ENCODE results near the gene PFKP.
"Not testable (repeated sequence)": the region's sequence is repeated elsewhere in the genome, so short reads cannot be mapped to it uniquely, and the experiment has no call there.

PFKP gene

DNA sequence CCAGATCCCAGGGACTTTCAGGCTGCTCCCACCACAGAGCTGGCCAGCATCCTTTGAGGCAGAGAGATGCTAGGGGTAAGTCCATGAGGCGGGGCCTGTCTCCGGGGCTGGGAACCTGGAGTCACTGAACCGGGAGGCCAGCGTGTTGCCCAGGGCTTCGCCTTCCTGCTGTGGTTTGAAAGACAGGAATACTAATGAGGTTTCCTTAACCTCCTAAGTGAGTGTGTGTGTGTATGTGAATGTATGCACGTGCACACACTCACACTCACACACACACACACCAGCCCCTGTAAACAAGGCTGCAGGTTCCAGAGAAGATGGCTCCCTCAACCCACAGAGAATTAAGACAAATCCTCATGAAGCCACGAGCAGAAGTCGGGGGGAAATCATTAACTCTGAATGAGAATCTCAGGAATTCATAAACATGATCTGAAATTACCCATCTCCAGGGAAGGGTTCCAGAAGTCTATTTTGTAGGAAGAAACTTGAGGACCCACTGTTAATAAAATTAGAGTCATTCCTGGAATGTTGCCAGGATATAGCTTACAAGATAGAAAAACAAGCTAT lies 20.3 kb upstream of the PFKP start:
- no peak for DNase-seq (ENCODE audit: low read depth in 1 of 2, low spot score in 1 of 2)

DNA sequence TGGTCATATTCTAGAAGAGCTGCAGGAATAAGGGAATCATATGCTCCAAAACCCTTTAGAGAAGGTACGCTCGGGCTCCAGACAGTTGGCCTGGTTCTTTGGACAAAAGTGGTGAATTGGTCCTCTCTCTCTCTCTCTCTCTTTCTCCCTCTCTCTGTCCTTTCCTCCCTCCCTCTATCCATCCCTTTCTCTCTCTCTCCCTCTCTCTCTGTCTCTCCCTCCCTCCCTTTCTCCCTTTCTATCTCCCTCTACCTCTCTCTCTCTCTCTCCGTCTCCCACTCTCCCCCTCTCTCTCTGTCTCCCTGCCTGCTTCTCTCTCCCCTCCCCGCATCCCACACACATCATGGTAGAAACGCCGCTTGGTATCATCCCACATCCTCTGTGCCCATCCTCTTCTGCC lies 19.8 kb upstream of the PFKP start:
- no peak for DNase-seq (ENCODE audit: low read depth in 1 of 2, low spot score in 1 of 2)

DNA sequence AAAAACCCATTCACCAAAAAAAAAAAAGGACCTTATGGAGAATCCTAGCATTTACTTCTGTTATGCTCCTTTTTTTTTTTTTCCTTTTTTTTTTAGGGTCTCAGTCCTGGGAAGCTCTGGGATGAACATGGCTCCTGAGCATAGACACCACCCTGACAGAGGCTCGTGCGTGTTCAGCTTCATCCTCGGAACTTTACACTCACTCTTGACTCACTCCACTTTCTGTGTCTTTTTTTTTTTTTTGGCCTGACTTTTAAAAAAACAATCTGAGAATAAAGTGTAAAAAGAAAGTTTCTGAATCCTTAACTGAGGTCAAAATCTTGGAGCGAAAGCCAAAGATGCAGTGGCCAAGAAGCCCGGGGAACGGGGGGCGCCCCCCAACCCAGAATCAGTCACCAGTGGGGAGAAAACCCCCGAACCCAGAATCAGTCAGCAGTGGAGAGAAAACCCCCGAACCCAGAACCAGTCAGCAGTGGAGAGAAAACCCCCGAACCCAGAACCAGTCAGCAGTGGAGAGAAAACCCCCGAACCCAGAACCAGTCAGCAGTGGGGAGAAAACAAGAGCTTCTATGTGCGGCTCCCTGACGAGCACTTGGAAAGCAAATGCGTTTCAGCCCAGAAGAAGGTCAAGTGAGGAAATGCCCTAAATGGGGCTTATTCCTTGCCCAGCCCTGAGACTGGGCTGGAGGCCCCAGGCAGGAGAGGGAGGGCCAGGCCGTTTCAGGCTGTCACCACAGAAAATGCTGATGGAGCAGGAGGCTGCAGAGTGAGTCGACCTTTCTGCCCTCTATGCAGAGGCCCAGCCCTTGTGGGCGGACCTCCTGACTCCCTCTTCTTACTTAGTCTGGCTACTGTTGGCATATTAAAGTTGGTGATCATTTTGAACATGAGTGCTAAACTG lies 19.0 kb upstream of the PFKP start:
- no peak for DNase-seq (ENCODE audit: low read depth in 1 of 2, low spot score in 1 of 2)

DNA sequence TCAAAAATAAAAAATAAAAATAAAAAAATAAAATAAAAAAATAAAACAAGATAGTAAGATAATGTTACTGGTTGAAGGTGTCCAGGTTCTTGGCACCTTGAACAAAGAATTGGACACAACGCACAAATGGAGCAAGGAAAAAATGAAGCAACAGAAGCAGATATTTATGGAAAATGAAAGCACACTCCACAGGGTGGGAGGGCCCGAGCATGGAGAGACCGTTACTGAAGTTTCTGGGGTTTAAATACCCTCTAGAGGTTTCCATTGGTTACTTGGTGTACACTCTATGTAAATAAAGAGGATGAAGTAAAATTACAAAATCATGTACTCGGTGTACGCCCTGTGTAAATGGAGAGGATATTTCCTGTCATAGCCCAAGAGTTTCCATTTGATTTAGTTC lies 15.7 kb upstream of the PFKP start:
- no peak for DNase-seq (ENCODE audit: low read depth in 1 of 2, low spot score in 1 of 2)

DNA sequence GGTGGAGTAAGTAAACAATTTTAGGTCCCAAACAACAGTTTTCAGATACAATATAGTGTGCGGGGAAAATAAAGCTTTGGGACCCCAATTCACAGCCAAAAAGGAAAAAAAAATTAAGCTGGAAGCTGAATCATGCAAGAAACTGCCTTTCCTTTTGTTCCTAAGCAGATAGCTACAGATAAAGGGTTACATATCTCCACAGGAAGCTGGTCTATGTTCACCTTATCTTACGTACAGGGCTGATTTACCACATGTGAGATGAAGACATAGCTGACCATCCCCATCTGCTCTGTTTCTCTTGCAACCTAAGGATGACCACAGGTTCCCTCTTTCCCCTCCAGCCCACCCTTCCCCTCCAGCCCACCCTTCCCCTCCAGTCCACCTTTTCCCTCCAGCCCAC lies 14.2 kb upstream of the PFKP start:
- DNase-seq (ENCODE audit: low read depth in 1 of 2, low spot score in 1 of 2) = no peak

DNA sequence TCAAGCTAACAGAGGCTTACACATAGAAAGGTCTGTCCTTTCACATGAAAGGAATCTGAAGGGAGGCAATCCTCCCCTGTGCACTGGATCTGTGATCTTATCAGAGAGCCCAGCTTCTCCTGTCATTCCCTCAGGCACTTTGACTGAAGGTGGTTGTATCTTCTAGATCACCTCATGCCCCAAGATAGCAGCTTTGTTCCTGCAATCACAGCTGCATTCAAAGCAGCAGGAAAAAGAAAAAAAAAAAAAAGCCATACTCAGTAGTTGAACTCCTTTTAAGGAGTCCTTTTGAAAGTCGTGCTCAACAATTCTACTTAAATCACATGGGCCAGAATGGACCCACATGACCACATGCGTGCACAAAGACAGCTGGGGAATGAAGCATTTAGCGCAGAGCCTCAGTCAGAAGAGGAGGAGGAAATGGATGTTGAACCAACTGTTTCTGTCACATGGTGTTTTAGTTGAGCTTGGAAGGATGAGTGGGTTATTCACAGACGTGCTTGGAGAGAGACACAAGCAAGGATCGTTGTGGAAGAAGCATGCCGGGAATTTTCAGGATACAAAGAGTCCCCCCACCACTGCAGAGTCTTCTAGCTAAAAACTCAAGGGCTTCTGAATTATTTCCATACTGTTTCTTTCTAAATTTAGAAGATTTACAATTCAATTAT lies 13.0 kb upstream of the PFKP start:
- DNase-seq (ENCODE audit: low read depth in 1 of 2, low spot score in 1 of 2) = no peak

DNA sequence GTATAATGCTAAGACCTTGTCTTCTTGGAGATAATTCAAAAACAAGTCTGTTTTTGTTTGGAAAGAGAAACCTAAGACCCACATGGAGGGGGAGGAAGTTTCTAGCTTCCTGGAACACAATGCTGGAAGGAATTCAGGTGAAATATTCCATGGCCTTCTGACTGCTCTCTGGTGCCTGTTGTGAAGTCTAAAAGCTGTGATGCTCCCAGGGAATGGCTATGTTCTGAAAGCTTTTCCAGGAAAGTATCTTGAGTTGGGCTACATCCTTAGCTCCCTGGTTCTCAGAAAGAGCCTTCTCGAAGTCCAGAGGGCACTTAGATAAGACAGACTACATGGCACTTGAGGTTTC lies 12.5 kb upstream of the PFKP start:
- no peak for DNase-seq (ENCODE audit: low read depth in 1 of 2, low spot score in 1 of 2)

DNA sequence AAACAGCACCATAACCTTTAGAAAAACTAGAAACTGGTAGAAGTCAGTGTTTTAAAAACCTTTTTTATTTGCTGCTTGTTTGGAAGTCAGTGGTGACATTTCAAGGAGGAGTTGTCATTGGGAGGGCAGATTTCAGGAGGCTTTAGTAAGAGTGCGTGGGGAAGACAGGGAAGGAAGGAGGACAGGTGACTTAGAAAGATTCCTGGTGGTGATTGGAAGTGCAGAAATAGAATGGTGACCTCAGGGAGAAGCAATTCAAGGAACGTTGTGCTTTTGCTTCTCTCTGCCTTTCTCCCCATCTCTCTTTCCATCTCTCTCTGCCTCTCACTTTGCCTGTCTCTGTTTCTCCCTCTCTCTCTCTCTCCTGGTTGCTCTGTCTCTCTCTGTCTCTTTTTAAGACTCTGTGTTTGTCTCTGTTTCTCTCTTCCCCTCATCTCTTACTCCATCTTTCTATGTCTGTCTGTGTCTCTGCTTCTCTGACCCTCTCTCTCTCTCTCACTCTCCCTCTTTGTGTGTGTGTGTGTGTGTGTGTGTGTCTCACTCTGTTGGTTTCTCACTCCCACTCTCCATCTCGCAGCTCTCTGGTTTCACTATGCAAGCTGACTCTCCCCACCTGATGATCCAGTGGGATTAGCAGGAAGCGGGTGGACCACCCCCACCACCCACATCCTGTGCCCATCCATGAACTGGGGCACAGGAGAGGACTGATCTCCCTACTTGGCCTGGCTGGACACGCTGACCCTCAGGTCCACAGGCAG lies 10.9 kb upstream of the PFKP start:
- no peak for DNase-seq (ENCODE audit: low read depth in 1 of 2, low spot score in 1 of 2)

DNA sequence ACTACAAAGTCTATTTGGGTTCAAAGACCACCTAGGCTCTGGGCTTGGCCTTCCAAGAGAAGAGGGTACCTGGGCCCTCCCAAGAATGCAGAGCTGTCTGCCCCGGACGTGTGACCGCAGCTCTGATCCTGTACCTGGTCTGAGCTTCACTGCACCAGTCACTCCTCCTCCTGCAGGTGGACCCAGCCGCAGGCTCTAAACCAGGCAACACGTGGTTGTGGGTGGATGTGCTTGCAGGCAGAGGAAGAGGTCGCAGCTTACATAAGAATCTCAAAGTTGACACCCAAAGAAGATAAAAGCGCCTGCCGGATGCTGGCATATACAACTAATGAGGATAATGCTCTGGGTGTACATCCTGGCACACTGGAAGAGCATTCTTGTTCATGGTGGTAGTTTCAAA lies 9.4 kb upstream of the PFKP start:
- no peak for DNase-seq (ENCODE audit: low read depth in 1 of 2, low spot score in 1 of 2)

DNA sequence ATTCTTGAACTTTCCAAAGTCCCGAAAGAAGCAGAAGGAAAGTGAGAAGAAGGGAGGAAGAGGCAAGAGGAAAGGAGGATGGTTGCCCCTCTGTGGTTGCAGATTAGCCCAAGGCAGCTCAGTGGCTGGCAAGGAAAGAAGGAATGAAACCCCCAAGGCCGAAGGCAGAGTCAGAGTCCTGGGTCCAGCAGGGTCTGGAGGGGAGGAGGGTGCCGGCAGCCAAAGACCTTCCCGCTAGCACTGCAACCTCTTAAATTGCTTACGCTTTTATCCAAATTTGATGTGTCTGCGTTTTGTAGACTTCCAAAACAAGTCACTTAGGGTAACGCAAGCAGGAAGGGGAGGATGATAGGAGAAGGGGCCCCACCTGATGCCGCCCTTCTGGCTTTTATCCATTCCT lies 7.4 kb upstream of the PFKP start:
- no peak for DNase-seq (ENCODE audit: low read depth in 1 of 2, low spot score in 1 of 2)

DNA sequence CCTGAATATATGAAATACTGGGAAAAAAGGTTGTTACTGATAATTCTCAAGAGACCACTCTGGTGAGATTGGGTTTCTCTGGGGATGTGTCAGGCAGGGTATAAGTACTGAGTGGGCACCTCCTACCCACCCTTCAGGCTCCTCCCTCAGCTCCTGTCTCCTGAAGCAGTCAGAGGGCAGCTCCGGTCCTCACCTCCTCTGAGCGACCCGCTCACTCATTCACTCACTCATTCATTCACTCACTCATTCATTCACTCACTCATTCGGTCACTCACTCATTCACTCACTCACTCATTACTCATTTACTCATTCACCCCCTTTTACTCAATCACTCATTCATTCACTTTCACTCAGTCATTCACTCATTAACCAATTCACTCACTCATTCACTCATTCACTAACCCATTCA lies 6.9 kb upstream of the PFKP start:
- no peak for DNase-seq (ENCODE audit: low read depth in 1 of 2, low spot score in 1 of 2)

DNA sequence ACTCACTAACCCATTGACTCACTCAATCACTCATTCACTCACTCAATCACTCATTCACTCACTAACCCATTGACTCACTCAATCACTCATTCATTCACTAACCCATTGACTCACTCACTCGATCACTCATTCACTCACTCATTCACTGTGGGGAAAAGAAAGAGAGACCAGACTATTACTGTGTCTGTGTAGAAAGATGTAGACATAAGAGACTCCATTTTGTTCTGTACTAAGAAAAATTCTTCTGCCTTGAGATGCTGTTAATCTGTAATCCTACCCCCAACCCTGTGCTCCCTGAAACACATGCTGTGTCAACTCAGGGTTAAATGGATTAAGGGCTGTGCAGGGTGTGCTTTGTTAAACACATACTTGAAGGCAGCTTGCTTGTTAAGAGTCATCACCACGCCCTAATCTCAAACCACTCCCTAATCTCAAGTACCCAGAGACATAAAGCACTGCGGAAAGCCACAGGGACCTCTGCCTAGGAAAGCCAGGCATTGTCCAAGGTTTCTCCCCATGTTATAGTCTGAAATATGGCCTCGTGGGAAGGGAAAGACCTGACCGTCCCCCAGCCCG lies 5.9 kb upstream of the PFKP start:
- DNase-seq (ENCODE audit: low read depth in 1 of 2, low spot score in 1 of 2) = not testable (repeated sequence)

DNA sequence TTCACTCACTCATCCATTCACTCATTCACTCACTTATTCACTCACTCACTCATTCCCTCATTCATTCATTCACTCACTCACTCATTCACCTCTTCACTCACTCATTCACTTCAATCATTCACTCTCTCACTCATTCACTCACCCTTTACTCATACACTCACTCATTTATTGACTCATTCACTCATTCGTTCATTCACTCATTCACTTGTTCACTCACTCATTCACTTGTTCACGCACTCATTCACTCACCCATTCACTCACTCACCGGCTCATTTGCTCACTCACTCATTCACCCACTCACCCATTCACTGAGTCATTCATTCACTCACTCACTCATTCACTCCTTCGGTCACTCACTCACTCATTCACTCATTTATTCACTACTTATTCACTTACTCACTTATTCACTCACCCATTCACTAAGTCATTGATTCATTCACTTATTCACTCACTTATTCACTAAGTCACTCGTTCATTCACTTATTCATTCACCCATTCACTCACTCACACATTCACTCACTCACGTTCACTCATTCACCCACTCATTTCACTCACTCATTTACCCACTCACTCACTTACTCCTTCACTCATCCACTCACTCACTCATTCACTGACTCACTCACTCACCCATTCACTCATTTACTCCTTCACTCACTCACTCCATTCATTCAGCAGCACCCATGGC lies 4.7 kb upstream of the PFKP start:
- DNase-seq (ENCODE audit: low read depth in 1 of 2, low spot score in 1 of 2) = no peak

DNA sequence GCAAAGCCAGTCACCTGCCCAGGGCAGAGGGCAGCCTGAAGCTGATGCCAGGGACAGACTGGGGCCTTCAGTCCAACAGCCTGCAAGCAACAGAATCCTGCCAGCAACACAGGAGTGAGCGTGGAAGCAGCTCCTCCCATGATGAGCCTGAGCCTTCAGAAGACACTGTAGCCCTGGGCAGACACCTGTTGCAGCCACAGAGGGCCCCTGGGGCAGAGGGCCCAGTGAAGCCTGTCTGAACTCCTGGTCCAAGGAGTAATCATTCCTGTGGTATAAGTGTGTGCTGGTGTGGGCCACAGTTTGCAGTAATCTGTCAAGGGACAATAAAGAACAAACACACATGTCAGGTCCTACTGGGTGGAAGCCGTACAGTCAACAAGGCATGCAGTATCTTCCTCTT lies 2.9 kb upstream of the PFKP start:
- DNase-seq (ENCODE audit: low read depth in 1 of 2, low spot score in 1 of 2) = no peak

DNA sequence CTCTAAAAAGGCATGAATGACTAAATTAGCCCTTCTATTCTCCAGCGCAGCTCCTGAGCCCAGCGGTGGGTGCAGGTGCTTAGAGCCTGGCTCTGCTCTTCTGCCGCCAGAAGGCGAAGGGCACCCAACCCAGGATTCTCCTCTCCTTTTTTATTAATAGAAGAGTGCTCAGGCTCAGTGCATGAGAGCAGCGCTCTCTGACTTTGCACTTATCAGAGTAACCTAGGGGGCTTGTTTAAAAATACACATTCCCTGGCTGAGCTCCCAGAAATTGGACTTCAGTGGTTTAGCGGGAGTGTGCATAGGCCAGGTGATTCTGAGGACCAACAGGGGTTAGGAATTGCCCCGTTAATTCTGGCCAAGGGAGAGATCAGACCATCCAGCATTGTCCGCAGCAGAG lies 1.7 kb upstream of the PFKP start:
- no peak for DNase-seq (ENCODE audit: low read depth in 1 of 2, low spot score in 1 of 2)

DNA sequence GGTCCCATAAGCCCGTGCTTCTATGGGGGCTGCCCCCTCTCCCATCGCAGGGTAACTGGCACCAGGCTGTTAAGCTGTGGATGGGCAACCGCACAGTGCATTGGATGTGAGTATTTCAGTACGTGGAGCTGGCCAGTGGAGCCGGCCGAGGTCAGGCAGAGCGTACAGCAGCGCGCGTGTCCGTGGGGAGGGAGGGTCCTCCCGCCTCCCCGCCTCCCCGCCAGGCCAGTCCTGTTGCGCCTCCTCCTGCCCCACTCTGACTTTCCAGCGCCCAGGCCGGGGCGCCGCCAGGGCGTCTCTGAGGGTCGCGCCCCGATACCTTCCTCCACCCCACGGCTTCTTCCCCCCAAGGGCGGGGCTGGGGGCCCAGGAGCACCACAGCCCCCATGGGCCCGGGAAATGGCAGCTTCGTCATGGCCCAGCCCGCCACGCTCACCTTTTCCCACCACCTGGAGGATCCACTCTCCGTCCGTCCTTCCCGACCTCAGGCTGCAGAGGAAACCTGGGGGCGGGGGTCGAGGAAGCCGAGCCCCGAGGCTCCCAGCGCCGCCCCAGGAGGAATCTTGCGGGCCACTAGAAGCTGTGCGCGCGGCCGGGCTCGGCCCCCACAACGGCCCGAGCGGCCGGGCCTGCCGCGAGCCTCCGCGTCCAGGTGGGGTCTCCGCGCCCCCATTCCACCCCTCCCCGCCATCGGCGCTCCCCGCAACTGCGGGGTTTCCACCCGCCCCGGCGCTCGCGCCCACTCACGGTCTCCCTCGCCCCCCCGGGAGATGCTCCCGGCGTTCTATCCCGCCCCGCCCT lies 831 bp upstream of the PFKP start:
- no peak for DNase-seq (ENCODE audit: low read depth in 1 of 2, low spot score in 1 of 2)

DNA sequence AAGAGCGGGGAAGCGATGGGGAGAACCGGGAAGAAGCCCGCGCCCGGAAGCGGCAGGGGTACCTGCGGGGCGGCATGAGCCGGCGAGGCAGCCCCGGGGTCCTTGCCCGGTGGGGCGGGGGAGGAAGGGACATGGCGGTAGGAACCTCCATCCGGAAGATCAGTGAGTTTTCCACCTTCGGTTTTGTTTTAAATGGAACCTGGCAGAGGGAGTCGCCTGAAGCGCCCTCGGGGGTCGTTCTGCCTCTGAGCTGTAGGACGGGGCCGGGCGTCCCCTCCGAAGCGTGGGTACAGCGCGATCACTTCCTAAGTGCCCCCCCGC lies 471 bp downstream of the PFKP start:
- no peak for DNase-seq (ENCODE audit: low read depth in 1 of 2, low spot score in 1 of 2)

DNA sequence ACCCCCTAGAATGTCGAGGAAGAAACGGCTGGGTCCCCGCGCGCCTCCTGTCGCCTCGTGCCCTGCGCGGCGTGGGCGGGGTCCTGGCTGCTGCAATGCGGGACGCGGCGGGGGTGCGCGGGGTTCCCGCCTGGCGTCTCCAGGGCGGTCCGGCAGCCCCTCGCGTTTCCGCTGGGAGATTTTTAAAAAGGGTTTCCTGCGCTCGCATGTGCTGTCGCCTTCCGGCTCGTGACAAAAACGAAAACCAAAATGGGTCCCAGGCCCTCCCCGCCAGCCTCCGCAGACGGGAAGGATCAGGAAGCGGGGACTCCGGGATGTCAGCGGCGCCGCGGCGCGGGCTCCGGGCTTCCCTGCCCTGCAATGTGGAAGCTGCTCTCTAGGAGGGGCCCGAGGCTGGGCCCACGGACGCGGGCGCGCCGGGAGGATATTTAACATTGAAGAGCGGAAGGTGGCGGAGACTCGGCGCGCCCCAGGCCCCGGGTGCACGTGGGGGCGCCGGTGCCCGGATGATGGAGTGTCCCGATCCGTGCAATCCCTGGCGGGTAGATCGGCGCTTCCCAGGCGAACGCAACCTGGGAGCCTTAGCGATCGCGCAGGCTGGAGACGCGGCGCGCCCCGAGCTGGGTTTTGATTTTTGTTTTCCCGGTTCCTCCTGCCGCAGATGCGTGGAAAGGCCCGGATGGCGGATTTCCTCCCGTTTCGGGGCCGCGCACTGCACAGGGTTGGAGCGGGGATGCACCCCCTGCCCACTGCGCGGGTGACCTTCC lies 1.0 kb downstream of the PFKP start:
- DNase-seq (ENCODE audit: low read depth in 1 of 2, low spot score in 1 of 2) = peak; percentile 25 to 60

DNA sequence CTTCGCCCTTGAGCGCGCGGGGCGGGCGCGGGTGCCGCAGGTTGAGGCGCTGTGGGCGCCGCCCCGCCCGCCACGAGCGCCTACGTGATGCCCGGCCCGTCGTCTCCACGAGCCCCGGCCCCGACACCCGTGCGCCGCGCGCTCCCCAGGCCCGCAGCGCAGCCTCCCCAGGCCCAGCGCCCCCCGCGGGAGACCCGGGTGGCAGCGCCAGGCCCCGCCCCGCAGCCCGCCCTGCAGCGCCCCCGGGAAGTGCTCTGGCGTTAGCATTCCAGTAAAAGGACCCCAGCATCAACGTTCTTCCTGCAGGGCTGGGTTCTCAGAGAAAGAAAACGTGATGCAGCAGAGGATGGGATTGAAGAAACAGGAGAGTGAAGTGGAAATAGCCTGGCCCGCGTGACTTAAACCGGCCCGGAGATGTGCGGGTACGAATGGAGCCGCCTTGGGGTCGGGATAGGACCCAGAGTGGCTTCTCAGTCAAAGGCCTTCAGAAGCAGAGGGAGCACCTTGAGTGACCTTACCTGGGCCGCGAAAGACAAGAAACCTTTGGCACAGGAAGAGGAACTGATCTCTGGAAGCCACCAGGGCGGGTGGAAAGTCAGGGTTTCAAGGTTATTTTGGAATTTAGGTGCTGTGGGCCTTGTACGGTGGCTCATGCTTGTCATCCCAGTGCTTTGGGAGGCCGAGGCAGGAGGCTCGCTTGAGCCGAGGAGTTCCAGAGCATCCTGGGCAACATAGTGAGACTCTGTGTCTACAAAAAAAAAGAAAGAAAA lies 1.8 kb downstream of the PFKP start:
- no peak for DNase-seq (ENCODE audit: low read depth in 1 of 2, low spot score in 1 of 2)
